Progenitor cell of endocrine pancreas (in vitro differentiated cells): ENCODE measurements around the gene AHR. TPM values are rescaled to one million over a fixed set of nuclear protein-coding genes. Genes with fewer than 3 reads are reported as not detected.
"Not testable (repeated sequence)": the region's sequence is repeated elsewhere in the genome, so short reads cannot be mapped to it uniquely, and the experiment has no call there.

Source experiments
- DNase-seq: peaks from one replicate; pipeline ENCODE4 v3.0.0; 2021; ENCODE audit warnings: low spot score; ENCODE audit not compliant: unreplicated experiment
- H3K27ac Mint-ChIP-seq: 2 replicates; pipeline ENCODE4 v1.8.0; 2021; ENCODE audit warnings: mild to moderate bottlenecking, moderate library complexity, mixed read lengths
- H3K27me3 Mint-ChIP-seq: 2 replicates; pipeline ENCODE4 v1.8.0; 2021; ENCODE audit warnings: mixed read lengths
- H3K36me3 Mint-ChIP-seq: 2 replicates; pipeline ENCODE4 v1.8.0; 2022; ENCODE audit warnings: mixed read lengths; ENCODE audit not compliant: insufficient read depth
- H3K4me1 Mint-ChIP-seq: 2 replicates; pipeline ENCODE4 v1.8.0; 2021; ENCODE audit warnings: low read depth, mixed read lengths
- H3K4me3 Mint-ChIP-seq: 2 replicates; pipeline ENCODE4 v1.8.0; 2021; ENCODE audit warnings: low read depth, mild to moderate bottlenecking, moderate library complexity, mixed read lengths
- H3K9me3 Mint-ChIP-seq: 2 replicates; pipeline ENCODE4 v1.8.0; 2021; ENCODE audit warnings: low read depth, mixed read lengths
- total RNA-seq: library from RNA; stranded (reverse); gene quantifications from 2 replicates; pipeline ENCODE4 v1.2.1, GENCODE V29; 2021
- TF ChIP-seq, protein P1 (sequence below): fragments of 200-600 bp; sonication (generic); IDR thresholded peaks from one replicate; pipeline ENCODE4 v1.5.0; 2021; ENCODE audit warnings: antibody characterized with exemption, mild to moderate bottlenecking; ENCODE audit not compliant: unreplicated experiment

AHR gene
- total RNA-seq, 1 donor from 2014 or later = 15.1 TPM

DNA sequence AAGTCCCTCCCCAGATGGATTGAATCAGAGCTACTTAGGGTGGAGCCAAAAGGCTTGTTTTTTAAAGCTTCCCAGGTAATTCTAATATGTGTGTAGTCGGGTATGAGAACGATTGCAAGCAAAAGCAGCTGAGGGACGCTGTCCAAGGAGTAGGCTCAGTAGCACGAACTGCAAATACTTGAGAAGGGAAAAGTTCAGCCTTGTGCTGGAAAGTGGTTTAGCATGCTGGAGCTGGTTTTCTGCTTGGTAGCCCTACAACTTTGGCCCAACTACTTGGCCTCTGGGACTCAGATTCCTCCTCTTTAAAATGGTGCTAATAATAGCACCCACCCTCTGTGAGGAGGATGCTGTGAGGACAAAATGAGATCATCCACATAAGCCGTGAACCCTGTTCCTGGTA lies 76.2 kb downstream of the AHR start:
- Mint-ChIP-seq H3K4me1 (peaks cover 8% of the 10 kb centered on the region), H3K36me3 (no peaks in the 10 kb centered on the region), H3K27ac (no peak overlapping the region), H3K4me3 (no peak overlapping the region), H3K9me3 (no peaks in the 10 kb centered on the region), H3K27me3 (no peaks in the 10 kb centered on the region)
- TF ChIP-seq, protein P1, sequence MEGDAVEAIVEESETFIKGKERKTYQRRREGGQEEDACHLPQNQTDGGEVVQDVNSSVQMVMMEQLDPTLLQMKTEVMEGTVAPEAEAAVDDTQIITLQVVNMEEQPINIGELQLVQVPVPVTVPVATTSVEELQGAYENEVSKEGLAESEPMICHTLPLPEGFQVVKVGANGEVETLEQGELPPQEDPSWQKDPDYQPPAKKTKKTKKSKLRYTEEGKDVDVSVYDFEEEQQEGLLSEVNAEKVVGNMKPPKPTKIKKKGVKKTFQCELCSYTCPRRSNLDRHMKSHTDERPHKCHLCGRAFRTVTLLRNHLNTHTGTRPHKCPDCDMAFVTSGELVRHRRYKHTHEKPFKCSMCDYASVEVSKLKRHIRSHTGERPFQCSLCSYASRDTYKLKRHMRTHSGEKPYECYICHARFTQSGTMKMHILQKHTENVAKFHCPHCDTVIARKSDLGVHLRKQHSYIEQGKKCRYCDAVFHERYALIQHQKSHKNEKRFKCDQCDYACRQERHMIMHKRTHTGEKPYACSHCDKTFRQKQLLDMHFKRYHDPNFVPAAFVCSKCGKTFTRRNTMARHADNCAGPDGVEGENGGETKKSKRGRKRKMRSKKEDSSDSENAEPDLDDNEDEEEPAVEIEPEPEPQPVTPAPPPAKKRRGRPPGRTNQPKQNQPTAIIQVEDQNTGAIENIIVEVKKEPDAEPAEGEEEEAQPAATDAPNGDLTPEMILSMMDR = no peak
- DNase-seq = no peak

- Mint-ChIP-seq H3K36me3 (no peaks in the 10 kb centered on the region), H3K4me3 (no peak overlapping the region), H3K4me1 (peaks cover 19% of the 10 kb centered on the region), H3K27ac (no peak overlapping the region), H3K27me3 (no peaks in the 10 kb centered on the region), H3K9me3 (no peaks in the 10 kb centered on the region)
- DNase-seq = no peak
- TF ChIP-seq, protein P1 = no peak
These were observed 78.1 kb downstream of the AHR start for GRCh38 chr7:17376595-17376994.

DNA sequence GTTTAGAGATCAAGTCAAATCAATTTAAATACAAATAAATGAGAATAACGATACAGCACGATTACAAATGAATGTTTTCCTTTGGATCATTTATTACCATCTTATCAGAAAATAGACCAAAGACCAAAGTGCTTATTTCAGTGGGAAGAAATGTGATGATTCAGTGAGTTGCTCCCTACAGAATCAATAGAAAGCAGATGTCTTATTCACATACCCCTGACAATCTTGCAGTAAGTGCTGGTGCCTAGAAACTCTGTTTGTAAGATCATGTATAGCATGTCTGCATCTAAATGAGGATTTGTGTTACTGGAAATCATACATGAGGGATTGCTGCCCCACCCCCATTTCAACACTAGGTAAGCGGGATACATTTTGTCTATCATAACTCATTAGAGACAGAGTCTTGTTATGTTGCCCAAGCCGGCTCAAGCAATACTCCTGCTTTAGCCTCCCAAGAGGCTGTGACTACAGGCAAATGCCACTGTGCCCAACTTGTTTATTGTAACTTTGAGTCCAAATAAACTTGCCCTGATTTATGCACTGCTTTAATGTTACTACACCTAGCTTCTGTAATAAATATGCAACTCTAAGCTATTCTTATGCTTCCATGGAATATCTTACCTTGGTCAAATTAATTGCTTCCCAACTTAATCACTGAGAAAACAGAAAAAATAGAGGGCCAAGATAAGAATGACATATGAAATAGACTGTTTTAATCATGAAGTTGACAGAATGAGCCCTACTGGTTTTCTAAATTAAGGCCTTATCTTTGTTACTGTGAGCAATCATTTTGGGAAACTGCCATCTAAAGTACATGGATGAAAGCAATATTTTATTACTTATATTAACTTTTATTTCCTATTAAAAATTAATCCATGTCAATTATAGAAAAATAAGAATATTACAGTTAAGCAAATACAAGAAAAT lies 82.5 kb downstream of the AHR start:
- H3K4me3 Mint-ChIP-seq = no peak overlapping the region
- TF ChIP-seq, protein P1 = no peak
- DNase-seq = no peak
- H3K9me3 Mint-ChIP-seq = peaks cover 7% of the 10 kb centered on the region
- no peaks in the 10 kb centered on the region for H3K27me3 Mint-ChIP-seq
- H3K27ac Mint-ChIP-seq = peak overlapping the region; percentile 67
- no peaks in the 10 kb centered on the region for H3K36me3 Mint-ChIP-seq
- peaks cover 25% of the 10 kb centered on the region for H3K4me1 Mint-ChIP-seq

GRCh38 chr7:17382408-17383354 lies 84.2 kb downstream of the AHR start:
- not testable (repeated sequence) for DNase-seq, H3K36me3 Mint-ChIP-seq, H3K4me3 Mint-ChIP-seq, H3K9me3 Mint-ChIP-seq, H3K27me3 Mint-ChIP-seq
- Mint-ChIP-seq H3K4me1 (peaks cover 25% of the 10 kb centered on the region), H3K27ac (peak overlapping the region; percentile 39)

DNA sequence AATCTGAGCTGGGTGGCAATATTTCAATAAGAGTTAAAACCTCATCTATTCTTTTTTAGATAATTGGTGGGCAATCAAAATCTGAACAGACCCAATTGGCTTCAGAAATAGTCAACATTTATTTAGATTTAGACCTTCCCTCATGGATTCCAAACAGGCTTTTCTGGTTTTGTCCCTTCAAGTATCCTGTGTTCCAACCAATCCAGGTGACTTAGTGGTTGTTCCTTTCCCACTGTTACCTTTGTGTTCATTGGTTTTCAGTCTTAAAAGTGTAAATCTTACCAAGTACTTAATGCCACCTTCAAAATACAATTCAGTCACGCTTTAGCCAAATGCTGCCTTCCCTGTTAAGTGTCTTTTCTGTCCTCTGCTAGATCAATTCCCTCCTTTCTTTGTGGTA lies 85.9 kb downstream of the AHR start:
- no peak overlapping the region for H3K4me3 Mint-ChIP-seq
- H3K27me3 Mint-ChIP-seq = no peaks in the 10 kb centered on the region
- no peaks in the 10 kb centered on the region for H3K36me3 Mint-ChIP-seq
- H3K4me1 Mint-ChIP-seq = peaks cover 25% of the 10 kb centered on the region
- no peak for DNase-seq
- TF ChIP-seq, protein P1 = no peak
- H3K27ac Mint-ChIP-seq = no peak overlapping the region
- peaks cover 10% of the 10 kb centered on the region for H3K9me3 Mint-ChIP-seq
